Embryonic facial prominence (tissue), 1 donor: ENCODE results near the gene PGM1.
A peak's percentile ranks its signal among the peaks of the same experiment; 100 is the strongest.

ENCODE experiments used
- DNase-seq: peaks from one replicate; pipeline ENCODE4 v3.0.0-alpha.2; 2016; ENCODE audit errors: extremely low spot score

Gene PGM1

DNA sequence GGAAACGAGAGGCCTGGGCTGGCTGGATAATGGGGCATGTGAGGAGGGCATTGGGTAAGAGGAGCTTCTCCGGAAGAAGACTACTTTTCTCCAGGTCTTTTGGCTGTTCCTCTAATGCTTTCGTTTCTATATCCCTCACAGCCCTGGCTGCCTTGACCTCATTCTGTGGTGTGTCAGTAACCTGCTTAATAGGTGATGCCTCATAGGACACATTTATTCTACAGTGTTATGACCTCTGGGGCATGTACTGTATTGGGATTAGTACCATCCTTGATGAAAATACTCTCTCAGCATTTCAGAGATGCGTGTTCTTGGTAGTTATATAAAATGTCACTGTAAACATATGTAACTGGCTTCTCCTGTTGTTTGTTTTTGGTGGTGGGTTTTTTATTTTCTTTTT is 40.1 kb downstream of the PGM1 start:
- no peak for DNase-seq

DNA sequence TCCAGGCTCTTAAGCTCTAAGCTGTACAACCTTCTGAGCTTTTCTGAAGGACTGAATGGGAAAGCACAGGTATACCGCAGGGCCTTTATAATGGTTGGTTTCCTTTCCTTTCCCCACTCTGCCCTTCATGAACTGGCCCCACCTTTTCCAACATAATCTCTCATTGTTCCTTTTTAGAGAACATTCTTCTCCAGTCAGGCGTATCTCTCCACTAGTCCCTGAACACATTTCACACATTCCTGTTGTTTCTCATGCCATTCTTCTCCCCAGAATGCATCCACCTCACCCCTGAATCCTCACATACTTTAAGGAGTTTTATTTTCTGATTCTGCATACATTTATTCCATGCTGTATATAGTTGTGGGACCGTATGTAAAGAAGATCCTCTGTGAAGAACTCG is 41.3 kb downstream of the PGM1 start:
- no peak for DNase-seq

GRCh38 chr1:63635681-63636080 is 42.5 kb downstream of the PGM1 start:
- no peak for DNase-seq

DNA sequence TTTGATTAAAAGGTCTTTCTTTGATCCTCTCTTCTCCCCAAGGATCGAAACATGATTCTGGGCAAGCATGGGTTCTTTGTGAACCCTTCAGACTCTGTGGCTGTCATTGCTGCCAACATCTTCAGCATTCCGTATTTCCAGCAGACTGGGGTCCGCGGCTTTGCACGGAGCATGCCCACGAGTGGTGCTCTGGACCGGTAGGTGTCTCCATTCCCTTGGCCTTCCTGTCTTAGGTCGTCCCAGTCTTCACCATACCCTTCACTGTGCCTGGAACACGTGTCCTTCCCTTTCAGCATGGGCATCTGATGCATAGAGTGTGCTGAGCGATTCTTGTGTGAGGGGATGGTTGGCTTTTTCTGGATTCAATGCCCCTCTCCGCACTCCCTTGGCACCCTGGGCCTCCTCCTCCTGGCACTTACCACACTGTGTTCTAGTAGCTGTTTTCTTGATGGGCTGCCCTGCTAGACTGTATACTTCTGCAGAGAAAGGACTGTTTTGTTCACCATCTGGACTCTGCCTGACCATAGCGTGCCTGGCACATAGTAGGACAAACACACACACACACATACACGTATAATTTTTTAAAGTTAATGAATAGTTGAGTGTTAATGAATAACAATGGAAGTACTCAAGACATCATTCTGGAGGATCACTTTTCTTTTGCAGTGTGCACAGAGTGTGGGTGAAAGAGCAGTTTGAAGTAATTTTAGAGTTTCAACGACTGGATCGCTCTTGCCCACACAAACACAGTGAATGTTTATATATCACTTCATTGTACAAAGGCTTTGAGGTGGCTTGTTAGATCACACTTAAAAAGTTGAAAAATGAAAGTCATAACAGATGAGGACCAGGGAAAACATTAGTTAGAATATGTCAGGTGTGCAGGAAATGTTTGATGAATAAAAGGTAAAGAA is 43.2 kb downstream of the PGM1 start:
- no peak for DNase-seq

DNA sequence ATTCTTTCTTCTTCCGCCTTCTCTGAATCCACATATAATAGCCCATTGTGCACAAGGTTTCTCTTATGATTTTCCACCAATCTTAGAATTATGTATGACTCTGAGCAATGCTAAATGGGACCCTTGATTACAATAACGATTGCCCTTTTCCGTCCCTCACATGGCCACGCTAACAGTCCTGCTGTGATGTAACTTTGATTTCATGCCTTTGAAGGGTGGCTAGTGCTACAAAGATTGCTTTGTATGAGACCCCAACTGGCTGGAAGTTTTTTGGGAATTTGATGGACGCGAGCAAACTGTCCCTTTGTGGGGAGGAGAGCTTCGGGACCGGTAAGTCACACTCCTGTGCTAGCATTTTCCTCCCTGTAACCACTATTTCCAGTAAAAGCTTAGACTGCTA is 45.3 kb downstream of the PGM1 start:
- DNase-seq: no peak

DNA sequence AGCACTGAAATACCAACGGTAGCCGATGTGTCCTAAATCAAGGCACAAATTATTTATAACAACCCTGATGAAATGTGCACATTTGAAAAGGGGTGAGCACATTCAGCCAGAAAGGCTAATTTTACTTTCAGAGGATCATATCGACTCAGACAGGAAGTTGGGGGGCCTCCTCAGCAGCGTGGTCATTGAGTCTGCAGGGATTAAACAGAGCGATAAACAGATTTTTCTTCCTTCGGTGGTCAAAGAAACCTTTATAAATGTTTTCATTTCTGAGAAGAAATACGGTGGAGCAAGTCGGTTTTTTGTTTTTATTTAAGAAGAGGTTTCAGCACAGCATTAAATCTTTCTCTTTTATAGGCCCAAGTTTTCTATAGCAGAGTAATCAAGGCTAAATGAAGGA is 45.7 kb downstream of the PGM1 start:
- no peak for DNase-seq

GRCh38 chr1:63640633-63641567 is 47.7 kb downstream of the PGM1 start:
- DNase-seq: no peak

DNA sequence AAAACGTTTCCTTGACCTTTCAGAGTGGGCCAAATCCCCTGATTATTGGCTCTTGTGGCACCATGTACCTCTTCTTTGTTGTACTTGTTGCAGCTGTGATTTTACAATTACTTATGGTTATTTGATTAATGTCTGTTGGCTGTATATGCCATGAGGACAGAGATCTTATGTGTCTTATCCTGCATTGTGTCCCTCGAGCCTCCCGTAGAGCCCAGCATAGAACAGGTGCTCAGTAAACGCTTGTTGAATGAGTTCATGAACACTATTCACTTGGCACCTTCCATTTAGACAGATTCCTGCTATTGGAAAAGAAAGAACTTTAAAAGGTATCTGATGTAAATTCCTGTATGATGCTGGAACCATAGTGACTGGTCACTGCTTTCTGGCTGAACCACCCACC is 48.4 kb downstream of the PGM1 start:
- DNase-seq: no peak

DNA sequence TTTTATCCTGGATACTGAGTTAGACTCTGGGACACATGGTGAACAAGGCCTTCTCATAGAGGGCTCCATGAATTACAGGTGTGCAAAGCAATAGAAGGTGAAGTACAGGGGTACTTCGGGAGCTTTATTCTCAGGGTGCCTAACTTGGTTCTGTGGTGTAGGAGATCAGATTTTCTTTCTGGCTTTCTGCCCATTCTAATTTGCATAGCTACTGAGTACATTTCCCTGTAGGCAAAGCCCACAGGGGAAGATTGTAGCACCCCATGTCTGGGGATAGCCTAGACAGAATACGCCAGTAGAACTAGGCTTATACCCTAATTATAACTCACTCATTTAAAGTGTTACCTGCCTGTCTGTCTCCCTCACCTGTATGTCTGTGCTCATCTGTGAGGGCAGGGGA is 49.7 kb downstream of the PGM1 start:
- DNase-seq: no peak

DNA sequence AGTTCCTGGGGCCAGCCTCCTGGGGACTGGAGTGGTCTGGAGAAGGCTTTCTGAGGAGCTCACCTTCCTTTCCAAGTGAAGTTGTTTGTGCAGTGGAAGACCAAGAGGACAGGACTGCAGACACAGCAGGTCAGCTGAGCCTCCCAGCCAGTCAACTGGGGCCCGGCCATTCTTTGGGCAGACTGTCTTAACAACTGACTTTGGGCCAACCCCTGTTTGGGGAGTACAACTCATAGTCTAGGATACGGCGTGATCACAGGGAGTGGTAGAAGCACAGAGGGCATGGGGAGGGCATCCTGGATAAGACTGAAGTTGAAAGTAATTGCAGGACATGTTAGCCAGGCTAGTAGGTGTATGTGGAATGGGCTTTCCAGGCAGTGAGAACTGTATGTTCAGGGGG is 50.3 kb downstream of the PGM1 start:
- DNase-seq: no peak

GRCh38 chr1:63643926-63644325 is 50.7 kb downstream of the PGM1 start:
- no peak for DNase-seq

GRCh38 chr1:63645317-63645716 is 52.1 kb downstream of the PGM1 start:
- DNase-seq: peak; percentile 34

DNA sequence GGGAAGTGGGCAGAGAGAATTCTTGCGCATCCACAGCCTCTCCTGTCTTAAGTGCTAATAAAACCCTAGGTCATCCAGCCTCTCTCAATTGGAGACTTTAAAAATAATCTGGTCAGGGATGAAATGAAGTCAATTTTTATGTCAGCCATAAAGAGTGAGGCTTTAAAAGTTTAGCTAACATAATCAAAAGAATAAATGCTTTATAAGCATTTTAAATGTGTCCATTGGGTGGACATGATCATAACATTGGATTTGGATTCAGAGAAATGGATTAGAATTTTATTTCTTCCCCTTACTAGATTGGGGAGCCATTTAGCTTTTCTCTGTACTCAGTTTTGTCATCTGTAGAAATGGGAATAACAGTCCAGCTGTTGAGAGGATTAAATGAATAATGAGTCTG is 55.5 kb downstream of the PGM1 start:
- no peak for DNase-seq

DNA sequence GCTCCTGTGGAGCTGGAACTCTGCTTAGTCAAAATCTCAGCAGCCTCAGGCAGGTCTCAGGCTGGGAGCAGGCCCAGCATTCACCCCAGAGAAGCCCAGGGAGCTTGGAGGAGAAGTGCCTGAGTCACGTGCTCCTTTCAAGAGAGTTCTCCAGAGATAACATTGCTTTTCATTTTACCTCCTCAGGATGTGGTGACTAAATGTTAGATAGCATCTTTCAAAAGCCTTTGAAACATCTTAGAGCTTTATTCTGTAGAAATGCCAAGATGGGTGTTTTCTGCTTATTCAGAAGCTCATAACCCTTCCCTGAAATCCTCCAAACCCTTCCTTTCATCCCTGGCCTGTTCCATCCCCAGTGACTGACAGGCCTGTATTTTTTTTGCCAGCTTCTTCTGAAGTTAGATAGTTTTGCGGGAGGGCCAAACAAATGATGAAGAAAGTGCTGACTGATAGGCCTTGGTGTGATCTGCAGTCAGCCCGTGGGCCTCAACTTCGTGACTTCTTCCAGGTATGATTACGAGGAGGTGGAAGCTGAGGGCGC is 58.0 kb downstream of the PGM1 start:
- no peak for DNase-seq

DNA sequence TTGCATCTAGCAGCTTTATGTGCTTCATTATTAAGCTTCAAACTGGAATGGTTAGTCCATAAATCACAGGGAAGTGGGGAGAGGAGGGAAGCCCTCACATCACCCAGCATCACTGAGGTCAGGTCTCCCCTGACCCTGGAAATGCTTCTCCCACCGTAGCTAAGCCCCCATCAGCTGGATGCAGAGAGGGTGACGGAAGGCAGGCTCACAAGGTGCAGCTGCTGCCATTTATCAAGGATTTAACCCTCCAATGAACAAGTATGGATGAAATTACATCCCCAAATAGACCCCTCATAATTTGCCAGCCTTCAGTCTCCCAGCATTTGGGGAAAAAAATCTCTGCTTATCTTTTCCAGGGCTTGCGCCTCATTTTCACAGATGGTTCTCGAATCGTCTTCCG is 60.8 kb downstream of the PGM1 start:
- no peak for DNase-seq

DNA sequence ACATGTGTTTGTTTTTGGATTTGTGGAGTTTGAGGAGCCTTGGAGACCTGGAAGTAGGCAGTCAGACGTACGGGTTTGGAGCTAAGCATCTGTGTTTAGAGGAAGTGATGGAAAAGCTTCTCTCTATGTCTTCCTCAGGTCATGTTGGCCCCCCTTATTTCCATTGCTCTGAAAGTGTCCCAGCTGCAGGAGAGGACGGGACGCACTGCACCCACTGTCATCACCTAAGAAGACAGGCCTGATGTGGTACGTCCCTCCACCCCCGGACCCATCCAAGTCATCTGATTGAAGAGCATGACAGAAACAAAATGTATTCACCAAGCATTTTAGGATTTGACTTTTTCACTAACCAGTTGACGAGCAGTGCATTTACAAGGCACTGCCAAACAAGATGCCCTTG is 66.2 kb downstream of the PGM1 start:
- DNase-seq: no peak

DNA sequence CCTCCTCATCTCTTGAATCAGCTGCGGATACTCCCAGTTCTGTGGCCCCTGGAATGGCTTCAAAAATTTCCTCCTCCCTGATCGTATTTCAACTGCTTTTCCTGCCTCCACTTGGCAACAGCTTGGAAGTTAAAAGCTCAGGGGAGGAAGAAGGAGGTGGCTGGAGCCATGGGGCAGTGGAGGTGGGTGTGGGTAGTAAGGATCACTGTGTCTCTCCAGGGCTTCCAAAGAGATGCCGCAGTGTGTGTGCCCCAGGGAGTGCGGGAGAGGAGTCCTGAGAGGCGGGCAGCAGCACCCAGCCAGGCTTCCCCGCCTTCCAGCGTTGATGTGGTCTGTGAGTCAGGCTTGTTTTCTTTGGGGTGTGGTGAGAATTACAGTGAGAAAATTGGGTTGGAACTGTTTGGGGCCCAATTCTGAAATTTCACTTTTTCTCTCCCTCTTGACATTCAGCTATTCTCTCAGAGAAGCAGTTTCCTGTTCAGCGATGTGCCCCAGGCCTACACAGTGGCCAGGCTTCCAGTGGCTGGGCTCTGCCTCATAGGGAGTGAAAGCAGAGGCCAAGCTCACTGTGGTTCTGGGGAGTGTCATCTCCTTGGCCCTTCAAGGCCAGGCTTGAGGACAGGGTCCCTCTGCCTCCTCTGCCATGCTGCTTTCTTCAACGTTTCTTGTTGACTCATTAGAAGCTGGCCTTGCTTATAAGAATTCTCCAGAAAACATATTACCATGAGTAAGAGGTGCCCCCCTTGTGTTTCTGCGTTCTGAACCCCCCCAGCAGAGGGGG is 69.0 kb downstream of the PGM1 start:
- DNase-seq: no peak

GRCh38 chr1:63662841-63663240 is 69.6 kb downstream of the PGM1 start:
- no peak for DNase-seq

- DNase-seq: no peak
Measured at GRCh38 chr1:63663301-63663700, 70.1 kb downstream of the PGM1 start.

DNA sequence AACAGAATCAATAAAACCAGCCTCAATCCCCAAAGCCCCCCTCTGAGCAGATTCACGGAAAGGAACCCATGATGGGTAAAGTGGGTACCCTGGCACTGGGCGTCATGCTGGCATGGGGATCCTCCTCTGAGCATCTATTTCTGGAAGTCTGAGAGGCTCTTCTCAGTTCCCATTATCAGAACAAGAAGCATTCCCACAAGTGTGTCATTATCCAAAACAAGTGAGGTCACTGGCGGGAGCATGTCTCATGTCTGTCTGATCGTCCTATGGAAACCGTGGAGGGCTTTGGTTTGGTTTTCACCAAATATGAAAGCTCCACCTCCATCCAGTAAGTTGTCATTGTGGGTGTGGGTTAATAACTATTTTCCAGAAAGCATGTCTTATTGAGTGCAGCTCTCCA is 70.7 kb downstream of the PGM1 start:
- no peak for DNase-seq

DNA sequence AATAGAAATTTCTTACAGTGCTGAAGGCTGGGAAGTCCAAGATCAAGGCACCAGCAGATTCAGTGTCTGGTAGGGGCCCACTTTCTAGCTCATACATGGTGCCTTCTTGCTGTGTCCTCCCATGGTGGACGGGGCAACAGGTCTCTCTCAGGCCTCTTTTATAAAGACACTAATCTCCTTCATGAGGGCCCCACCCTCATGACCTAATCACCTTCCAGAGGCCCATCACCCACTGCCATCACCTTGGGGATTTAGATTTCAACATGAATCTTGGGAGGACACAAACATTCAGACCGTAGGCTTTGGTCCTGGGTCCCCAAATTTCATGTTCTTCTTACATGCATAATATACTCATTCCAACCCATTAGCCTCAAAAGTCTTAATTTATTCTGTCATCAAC is 71.5 kb downstream of the PGM1 start:
- DNase-seq: no peak

- no peak for DNase-seq
Measured at GRCh38 chr1:63665410-63665809, 72.2 kb downstream of the PGM1 start.
